GM18526 (cell line): ENCODE data around the gene DDX41.

Experiments used
- POLR2A ChIP-seq: IDR thresholded peaks from 3 replicates; pipeline ENCODE4 v1.6.1; 2011; ENCODE audit not compliant: insufficient read length; ENCODE audit errors: extremely low read depth

DDX41 gene

GRCh38 chr5:177542816-177543465 lies 26.2 kb upstream of the DDX41 start:
- TF ChIP-seq POLR2A, result no peak

GRCh38 chr5:177540438-177540837 lies 23.7 kb upstream of the DDX41 start:
- no peak for TF ChIP-seq POLR2A

- TF ChIP-seq POLR2A, result no peak
These were observed 22.6 kb upstream of the DDX41 start for GRCh38 chr5:177539411-177539810.

- TF ChIP-seq POLR2A, result no peak
These were observed 22.1 kb upstream of the DDX41 start for GRCh38 chr5:177538876-177539275.

GRCh38 chr5:177537389-177538361 lies 20.9 kb upstream of the DDX41 start:
- TF ChIP-seq POLR2A, result no peak

- TF ChIP-seq POLR2A, result no peak
These were observed 19.6 kb upstream of the DDX41 start for GRCh38 chr5:177536386-177536785.

GRCh38 chr5:177535125-177535524 lies 18.4 kb upstream of the DDX41 start:
- no peak for TF ChIP-seq POLR2A

- no peak for TF ChIP-seq POLR2A
These were observed 14.6 kb upstream of the DDX41 start for GRCh38 chr5:177531209-177531940.

- no peak for TF ChIP-seq POLR2A
These were observed 13.9 kb upstream of the DDX41 start for GRCh38 chr5:177530638-177531037.

- TF ChIP-seq POLR2A, result no peak
These were observed 12.8 kb upstream of the DDX41 start for GRCh38 chr5:177529247-177530203.

GRCh38 chr5:177528631-177529030 lies 11.9 kb upstream of the DDX41 start:
- no peak for TF ChIP-seq POLR2A

- no peak for TF ChIP-seq POLR2A
These were observed 10.8 kb upstream of the DDX41 start for GRCh38 chr5:177527595-177527994.

GRCh38 chr5:177526791-177527190 lies 10.0 kb upstream of the DDX41 start:
- no peak for TF ChIP-seq POLR2A

GRCh38 chr5:177526191-177526590 lies 9.4 kb upstream of the DDX41 start:
- TF ChIP-seq POLR2A, result no peak

GRCh38 chr5:177524941-177525655 lies 8.3 kb upstream of the DDX41 start:
- no peak for TF ChIP-seq POLR2A
